Daoy (cell line): Measurements from ENCODE around the gene TRAPPC10. TPM values are rescaled to one million over a fixed set of nuclear protein-coding genes. Genes with fewer than 3 reads are reported as not detected.
"Not testable (repeated sequence)": the region's sequence is repeated elsewhere in the genome, so short reads cannot be mapped to it uniquely, and the experiment has no call there.

Experiments used
- DNase-seq: peaks from one replicate; pipeline ENCODE4 v3.0.0-alpha.2; 2015; ENCODE audit warnings: low read depth
- total RNA-seq: library from RNA; depleted of rRNA; stranded (reverse); fragments of >200 nt; shearing (Covaris generic); gene quantifications from 2 replicates; pipeline ENCODE4 v1.2.3, GENCODE V29; 2014; rRNA removed

Gene TRAPPC10
- total RNA-seq, 1 experiment from 2014 or later = 26.0 TPM

DNA sequence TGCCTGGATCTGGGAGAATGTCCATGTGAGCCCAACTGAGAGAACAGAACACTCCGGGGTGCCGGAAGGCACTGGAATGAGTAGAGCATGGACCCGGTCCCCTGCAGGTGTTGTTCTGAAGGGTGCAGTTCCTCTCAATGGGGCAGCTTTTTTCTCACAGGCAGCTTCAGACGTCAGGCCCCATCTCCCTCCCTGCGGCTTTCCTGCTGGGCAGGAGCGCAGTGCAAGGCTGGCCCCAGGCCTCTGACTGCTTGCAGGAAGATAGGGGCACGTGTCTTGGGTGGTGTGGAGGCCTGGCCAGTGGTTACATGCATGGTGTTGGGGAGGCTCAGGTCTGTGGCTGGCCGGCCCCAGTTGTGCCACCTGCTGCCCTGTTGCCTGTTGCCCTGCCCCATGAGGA is 131.9 kb downstream of the TRAPPC10 start:
- not testable (repeated sequence) for DNase-seq

- not testable (repeated sequence) for DNase-seq
Measured at GRCh38 chr21:44144784-44145602, 132.9 kb downstream of the TRAPPC10 start.

GRCh38 chr21:44145616-44146015 is 133.5 kb downstream of the TRAPPC10 start:
- DNase-seq = not testable (repeated sequence)

- DNase-seq = not testable (repeated sequence)
Measured at GRCh38 chr21:44147108-44147507, 135.0 kb downstream of the TRAPPC10 start.

DNA sequence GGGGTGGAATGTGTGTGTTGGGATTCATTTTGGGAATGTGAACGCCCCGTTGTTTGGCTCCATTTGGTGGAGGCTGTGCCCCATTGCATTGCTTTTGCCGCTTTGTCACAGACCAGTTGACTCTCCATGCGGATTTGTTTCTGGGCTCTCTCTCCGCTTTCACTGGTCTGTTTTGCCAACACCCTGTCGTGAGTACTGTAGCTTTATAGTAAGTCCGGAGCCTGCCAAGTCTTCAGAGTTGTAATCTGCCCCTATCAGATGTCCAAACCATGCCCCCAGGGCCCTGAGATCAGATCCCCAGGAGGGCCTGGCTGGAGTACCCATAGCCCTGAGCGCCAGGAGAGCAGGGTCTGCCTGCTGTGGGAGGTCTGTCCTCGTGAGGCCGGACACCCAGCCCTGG is 138.1 kb downstream of the TRAPPC10 start:
- not testable (repeated sequence) for DNase-seq

GRCh38 chr21:44153214-44153888 is 141.2 kb downstream of the TRAPPC10 start:
- DNase-seq = not testable (repeated sequence)

- not testable (repeated sequence) for DNase-seq
Measured at GRCh38 chr21:44153889-44154228, 141.8 kb downstream of the TRAPPC10 start.

DNA sequence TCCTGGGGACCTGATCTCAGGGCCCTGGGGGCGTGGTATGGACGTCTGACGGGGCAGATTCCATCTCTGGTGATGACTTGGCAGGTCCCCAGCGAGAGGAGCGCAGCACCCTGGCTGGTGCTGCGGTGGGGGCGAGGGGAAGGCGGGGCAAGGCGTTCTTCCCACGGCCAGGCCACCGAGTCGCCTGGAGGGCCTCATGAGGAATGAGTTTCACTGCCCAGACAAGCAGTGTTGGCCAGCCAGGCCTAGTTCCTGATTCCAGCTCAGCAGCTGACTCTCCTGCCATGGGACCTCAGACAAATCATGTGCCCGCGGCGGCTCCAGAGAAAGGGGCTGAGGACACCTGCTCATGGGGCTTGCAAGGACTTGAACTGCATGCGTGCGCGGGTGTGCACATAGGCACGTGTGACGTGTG is 142.7 kb downstream of the TRAPPC10 start:
- DNase-seq = not testable (repeated sequence)

DNA sequence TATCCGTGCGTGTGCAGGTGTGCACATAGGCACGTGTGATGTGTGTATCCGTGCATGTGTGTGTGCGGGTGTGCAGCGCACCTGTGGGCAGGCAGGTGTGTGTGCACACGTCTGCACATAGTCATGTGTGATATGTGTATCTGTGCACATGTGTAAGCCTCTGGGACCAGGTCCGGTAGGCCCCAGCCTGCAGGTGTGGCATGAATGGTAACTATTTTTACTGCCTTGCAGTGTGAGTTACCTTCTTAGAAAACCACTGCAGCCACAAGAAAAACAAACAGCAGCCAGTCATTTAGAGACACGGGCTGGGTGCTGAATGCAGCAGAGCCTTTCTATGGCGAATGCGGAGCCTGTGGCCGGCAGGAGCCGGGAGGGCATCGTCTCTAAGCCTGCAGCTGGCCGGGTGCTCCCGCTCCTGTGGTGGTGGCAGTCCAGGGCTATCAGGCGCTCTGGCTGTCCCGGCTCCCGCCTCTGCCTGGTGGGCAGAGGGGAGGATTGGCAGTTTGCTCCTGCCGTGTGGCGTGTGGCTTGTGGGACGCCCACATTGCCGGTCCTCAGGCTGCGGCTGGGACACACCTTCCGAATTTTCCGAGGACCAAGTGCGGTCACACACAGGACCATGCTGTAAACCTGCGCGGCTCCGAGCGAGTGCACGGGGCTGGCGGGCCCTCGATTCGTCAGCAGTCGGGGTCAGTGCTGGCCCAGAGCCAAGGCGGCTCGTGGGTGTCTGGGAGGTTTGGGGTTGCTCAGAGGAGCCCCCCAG is 143.3 kb downstream of the TRAPPC10 start:
- DNase-seq = not testable (repeated sequence)

- not testable (repeated sequence) for DNase-seq
Measured at GRCh38 chr21:44155994-44156380, 143.9 kb downstream of the TRAPPC10 start.

Other genes starting within 250 kb of the TRAPPC10 start
- gene CSTB, start 236.0 kb upstream of the TRAPPC10 start, total RNA-seq = 14.3 and 15.2 TPM in 2 replicates
- 52.1 and 56.5 TPM in 2 replicates for gene RRP1, start 222.7 kb upstream of the TRAPPC10 start, total RNA-seq
- 39.3 and 43.3 TPM in 2 replicates for gene AGPAT3, start 147.1 kb upstream of the TRAPPC10 start, total RNA-seq
- gene PWP2, start 95.1 kb downstream of the TRAPPC10 start, total RNA-seq = 10.1 and 14.8 TPM in 2 replicates
- 1.5 and 5.9 TPM in 2 replicates for gene GATD3, start 121.4 kb downstream of the TRAPPC10 start, total RNA-seq
- gene ICOSLG, start 228.6 kb downstream of the TRAPPC10 start, total RNA-seq = 0.21 and 0.57 TPM in 2 replicates
- not detected in 2 replicates for gene DNMT3L, start 249.6 kb downstream of the TRAPPC10 start, total RNA-seq